GM12874 (cell line): ENCODE measurements around the gene SRSF11.

ENCODE experiments used
- TF ChIP-seq, protein P1 (sequence below): IDR thresholded peaks from 2 replicates; pipeline ENCODE4 v1.5.1; 2011; ENCODE audit warnings: low read depth, mild to moderate bottlenecking, control low read depth, low read length, moderate library complexity; ENCODE audit not compliant: insufficient read depth

The SRSF11 gene

DNA sequence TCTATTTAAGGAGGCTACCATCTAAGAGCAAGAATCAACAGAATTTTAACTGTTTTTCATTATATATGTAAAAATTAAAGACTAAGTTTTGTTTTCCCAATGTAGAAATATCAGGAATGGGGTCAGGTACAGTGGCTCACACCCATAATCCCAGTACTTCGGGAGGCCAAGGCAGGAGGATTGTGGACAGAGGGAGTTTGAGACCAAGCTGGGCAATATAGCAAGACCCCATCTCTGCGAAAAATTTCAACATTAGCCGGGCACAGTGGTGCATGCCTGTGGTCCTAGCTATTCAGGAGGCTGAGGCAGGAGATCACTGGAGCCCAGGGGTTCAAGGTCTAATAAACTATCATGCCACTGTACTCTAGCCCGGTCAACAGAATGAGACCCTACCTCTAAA, 21.1 kb upstream of the SRSF11 start:
- TF ChIP-seq, protein P1, sequence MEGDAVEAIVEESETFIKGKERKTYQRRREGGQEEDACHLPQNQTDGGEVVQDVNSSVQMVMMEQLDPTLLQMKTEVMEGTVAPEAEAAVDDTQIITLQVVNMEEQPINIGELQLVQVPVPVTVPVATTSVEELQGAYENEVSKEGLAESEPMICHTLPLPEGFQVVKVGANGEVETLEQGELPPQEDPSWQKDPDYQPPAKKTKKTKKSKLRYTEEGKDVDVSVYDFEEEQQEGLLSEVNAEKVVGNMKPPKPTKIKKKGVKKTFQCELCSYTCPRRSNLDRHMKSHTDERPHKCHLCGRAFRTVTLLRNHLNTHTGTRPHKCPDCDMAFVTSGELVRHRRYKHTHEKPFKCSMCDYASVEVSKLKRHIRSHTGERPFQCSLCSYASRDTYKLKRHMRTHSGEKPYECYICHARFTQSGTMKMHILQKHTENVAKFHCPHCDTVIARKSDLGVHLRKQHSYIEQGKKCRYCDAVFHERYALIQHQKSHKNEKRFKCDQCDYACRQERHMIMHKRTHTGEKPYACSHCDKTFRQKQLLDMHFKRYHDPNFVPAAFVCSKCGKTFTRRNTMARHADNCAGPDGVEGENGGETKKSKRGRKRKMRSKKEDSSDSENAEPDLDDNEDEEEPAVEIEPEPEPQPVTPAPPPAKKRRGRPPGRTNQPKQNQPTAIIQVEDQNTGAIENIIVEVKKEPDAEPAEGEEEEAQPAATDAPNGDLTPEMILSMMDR = no peak

DNA sequence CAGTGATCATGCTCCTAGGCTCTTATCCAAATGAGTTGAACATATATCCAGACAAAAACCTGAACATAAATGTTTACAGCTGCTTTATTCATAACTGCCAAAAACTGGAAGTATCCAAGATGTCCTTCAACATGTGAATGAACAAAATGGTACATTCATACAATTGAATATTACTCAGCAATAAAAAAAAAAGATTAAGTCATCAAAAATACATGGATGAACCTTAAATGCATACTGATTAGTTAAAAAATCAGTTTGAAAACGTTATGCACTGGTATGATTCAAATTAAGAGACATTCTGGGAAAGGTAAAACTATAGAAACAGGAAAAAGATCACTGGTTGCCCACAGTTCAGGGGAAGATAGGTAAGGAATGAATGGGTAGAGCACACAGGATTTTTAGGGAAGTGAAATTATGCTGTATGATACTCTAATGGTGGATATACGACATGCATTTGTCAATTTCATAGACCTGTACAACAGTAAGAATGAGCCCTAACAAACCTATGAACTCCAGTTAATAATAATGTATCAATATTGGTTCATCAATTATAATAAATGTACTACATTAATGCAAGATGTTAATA, 18.9 kb upstream of the SRSF11 start:
- TF ChIP-seq, protein P1 = no peak

DNA sequence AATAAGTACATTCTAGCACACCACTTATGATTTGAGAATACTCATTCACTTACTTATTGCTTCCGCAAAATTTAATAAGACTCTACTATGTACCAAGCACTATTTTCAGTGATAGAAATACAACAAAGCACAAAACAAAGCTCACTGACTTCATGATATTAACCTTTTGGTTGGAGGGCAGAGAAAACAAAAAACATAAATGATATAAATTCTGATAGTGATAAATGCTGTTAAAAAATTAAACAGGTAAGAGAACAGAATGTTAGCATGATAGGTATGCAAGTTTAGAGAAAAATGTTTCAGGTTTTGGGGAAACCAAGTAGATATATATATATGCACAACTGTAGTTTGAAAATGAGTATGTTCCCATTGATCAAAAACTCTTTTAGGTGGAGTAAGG, 17.0 kb upstream of the SRSF11 start:
- TF ChIP-seq, protein P1 = no peak

DNA sequence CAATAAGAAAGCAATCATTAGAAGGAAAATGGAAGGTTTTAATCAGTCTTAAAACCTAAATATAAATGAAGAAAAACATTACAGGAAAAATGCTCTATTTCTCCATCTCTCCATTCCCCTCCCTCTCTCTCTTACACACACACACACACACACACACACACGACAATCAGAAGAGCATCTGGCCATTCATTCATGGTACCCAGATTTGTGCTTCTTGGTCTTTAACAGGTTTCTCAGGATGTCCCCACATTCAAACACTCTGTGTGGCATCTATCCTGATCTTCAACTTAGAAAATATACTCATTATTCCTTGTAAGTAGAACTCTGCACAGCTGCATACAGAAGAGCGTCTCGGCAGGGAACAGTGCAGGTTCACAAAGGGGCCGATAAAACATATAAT, 16.6 kb upstream of the SRSF11 start:
- TF ChIP-seq, protein P1 = no peak

DNA sequence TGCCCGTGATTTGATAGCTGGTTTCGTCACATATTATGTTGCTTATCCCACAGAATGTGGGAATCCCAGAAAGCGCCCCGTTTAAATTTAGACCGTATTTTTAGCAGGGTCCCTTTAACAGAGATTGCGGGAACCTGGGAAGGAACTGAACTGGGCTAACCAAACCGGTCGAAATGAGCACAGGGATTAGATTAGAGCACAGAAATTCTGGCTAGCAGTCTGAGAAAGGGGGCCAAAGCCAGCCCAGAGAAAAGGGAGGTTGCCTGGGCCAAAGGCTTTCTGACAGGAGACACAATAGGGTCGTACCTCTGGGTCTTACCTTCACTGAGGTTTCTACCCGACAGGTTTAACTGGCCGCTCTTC, 16.1 kb upstream of the SRSF11 start:
- TF ChIP-seq, protein P1 = no peak

DNA sequence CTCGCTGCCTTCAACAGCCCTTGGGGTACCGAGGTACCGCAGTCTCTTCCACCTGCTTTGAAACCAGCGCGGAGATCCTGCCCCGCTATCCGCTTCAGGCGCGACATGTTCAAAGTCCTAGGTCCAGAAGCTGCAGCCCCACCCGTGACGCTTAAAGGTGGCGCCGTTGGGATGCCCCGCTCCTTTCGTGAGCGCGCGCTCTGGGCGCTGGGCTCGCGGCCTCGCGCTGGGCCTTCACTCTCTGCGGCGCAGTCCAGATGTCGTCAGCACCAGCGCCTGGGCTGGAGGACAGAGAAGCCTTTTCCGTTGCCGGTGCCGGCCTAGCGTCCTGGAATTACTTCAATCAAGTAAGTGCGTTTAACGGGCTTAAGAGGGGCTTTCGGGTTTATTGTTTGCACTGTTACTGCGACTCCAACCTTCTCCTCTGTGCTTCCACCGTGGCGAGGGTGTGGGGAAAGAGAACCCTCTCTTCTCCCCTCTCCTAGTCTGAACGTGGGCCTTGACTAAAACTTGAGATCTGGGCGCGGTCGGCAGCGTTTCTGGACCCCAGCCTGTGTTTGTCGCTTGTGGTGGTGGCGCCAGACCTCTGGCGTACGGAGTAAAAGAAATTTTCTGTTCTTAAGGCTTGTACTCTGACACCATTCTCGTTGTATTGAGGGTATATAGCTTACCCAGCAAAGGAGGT, 15.6 kb upstream of the SRSF11 start, which contains the start of gene LRRC40:
Gene LRRC40 (minus strand): TSS at position 146 of the 685 bp plus-strand sequence. CDS start 39 bp downstream, at position 107.
- TF ChIP-seq, protein P1 = no peak

DNA sequence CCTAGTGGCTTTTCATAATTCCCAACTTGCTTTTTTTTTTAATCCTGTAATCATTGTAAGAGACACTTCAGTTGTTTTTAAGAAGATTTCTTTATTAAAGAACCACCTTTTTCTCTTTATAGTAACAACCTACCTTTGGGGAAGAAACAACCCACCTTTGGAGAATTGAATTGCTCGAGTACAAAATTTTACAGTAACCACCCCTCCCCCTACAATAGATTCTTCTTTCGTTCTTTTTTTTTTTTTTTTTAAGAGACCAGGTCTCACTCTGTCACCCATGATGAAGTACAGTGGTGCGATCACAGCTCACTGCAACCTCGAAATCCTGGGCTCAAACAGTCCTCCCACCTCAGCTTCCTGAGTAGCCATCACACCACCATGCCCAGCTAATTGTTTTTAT, 13.7 kb upstream of the SRSF11 start:
- TF ChIP-seq, protein P1 = no peak
